Mesenchymal stem cell (in vitro differentiated cells and primary cell): ENCODE results near the gene CTLA4.

ENCODE experiments used
- DNase-seq: peaks from one replicate; pipeline ENCODE4 v3.0.0-alpha.2; 2013
- H2AFZ ChIP-seq: one replicate; pipeline ENCODE4 v1.6.1; 2013; ENCODE audit warnings: low read depth, mild to moderate bottlenecking, control low read depth, inconsistent platforms, low read length, moderate library complexity
- H2AK5ac ChIP-seq: 2 replicates; pipeline ENCODE4 v1.6.1; 2013; ENCODE audit warnings: low read length, moderate library complexity, mild to moderate bottlenecking, inconsistent platforms; ENCODE audit not compliant: severe bottlenecking
- H2BK120ac ChIP-seq: one replicate; pipeline ENCODE4 v1.6.1; 2013; ENCODE audit warnings: low read depth, mild to moderate bottlenecking, inconsistent platforms, low read length, moderate library complexity
- H2BK12ac ChIP-seq, 2 experiments: one replicate each; pipeline ENCODE4 v1.6.1; 2013; ENCODE audit warnings: inconsistent platforms in 2 of 2, low read length in 2 of 2, mild to moderate bottlenecking in 2 of 2, moderate library complexity in 2 of 2, control low read depth in 1 of 2
- H2BK15ac ChIP-seq: one replicate; pipeline ENCODE4 v1.6.1; 2013; ENCODE audit warnings: mild to moderate bottlenecking, low read depth, inconsistent platforms; ENCODE audit not compliant: poor library complexity, severe bottlenecking
- H2BK5ac ChIP-seq: 2 replicates; pipeline ENCODE4 v1.6.1; 2013; ENCODE audit warnings: low read depth, mild to moderate bottlenecking, low read length, control low read depth, inconsistent platforms; ENCODE audit not compliant: poor library complexity, severe bottlenecking
- H3K14ac ChIP-seq, 2 experiments: one replicate each; pipeline ENCODE4 v1.6.1; 2013; ENCODE audit warnings: inconsistent platforms in 2 of 2, low read length in 2 of 2, control low read depth in 1 of 2, mild to moderate bottlenecking in 1 of 2, moderate library complexity in 1 of 2
- H3K18ac ChIP-seq, 2 experiments: one replicate each; pipeline ENCODE4 v1.6.1; 2013; ENCODE audit warnings: inconsistent platforms in 2 of 2, low read length in 2 of 2, control low read depth in 1 of 2, low read depth in 1 of 2, mild to moderate bottlenecking in 1 of 2
- H3K23ac ChIP-seq, 2 experiments: one replicate each; pipeline ENCODE4 v1.6.1; 2013; ENCODE audit warnings: inconsistent platforms in 2 of 2, low read length in 2 of 2, mild to moderate bottlenecking in 2 of 2, moderate library complexity in 2 of 2, control low read depth in 1 of 2
- H3K27ac ChIP-seq: 2 replicates; pipeline ENCODE4 v1.5.1; 2013; ENCODE audit warnings: mild to moderate bottlenecking, moderate library complexity, low read length, control low read depth, inconsistent platforms; ENCODE audit not compliant: poor library complexity, severe bottlenecking
- H3K27me3 ChIP-seq, 2 experiments: 2 replicates each; pipeline versions ENCODE4 v1.6.1 to v1.7.0; 2013; ENCODE audit warnings: low read length in 2 of 2, mild to moderate bottlenecking in 2 of 2, moderate library complexity in 2 of 2, control low read depth in 1 of 2, inconsistent platforms in 1 of 2; ENCODE audit not compliant: control insufficient read depth in 1 of 2, insufficient read depth in 1 of 2
- H3K36me3 ChIP-seq, 2 experiments: 2 replicates each; pipeline versions ENCODE4 v1.6.1 to v1.7.0; 2013; ENCODE audit warnings: low read length in 2 of 2, control low read depth in 1 of 2, inconsistent platforms in 1 of 2, low read depth in 1 of 2, mild to moderate bottlenecking in 1 of 2; ENCODE audit not compliant: insufficient read depth in 2 of 2, control insufficient read depth in 1 of 2
- H3K4ac ChIP-seq, 2 experiments: one replicate each; pipeline ENCODE4 v1.6.1; 2013; ENCODE audit warnings: inconsistent platforms in 2 of 2, low read length in 2 of 2, mild to moderate bottlenecking in 2 of 2, moderate library complexity in 2 of 2, control low read depth in 1 of 2, low read depth in 1 of 2
- H3K4me1 ChIP-seq: 2 replicates; pipeline ENCODE4 v1.6.1; 2013; ENCODE audit warnings: low read depth, low read length, control low read depth; ENCODE audit not compliant: control insufficient read depth, insufficient read depth
- H3K4me2 ChIP-seq: 2 replicates; pipeline ENCODE4 v1.6.1; 2013; ENCODE audit warnings: low read length, mild to moderate bottlenecking, inconsistent platforms; ENCODE audit not compliant: poor library complexity, severe bottlenecking
- H3K4me3 ChIP-seq, 2 experiments: 2 replicates each; pipeline versions ENCODE4 v1.5.1 to v1.7.0; 2013; ENCODE audit warnings: low read length in 2 of 2, mild to moderate bottlenecking in 2 of 2, control low read depth in 1 of 2, low read depth in 1 of 2; ENCODE audit not compliant: insufficient read depth in 1 of 2
- H3K79me1 ChIP-seq: replicated peaks from 2 replicates; pipeline ENCODE4 v1.6.1; 2013; ENCODE audit warnings: mild to moderate bottlenecking, control low read depth, low read length, inconsistent platforms; ENCODE audit not compliant: poor library complexity, severe bottlenecking
- H3K9ac ChIP-seq: 2 replicates; pipeline ENCODE4 v1.7.0; 2013; ENCODE audit warnings: mild to moderate bottlenecking, low read length, moderate library complexity
- H3K9me3 ChIP-seq: 2 replicates; pipeline ENCODE4 v1.7.0; 2013; ENCODE audit warnings: mild to moderate bottlenecking, low read length; ENCODE audit not compliant: control insufficient read depth
- H4K8ac ChIP-seq: one replicate; pipeline ENCODE4 v1.6.1; 2013; ENCODE audit warnings: inconsistent platforms, mild to moderate bottlenecking, low read length, moderate library complexity
- H4K91ac ChIP-seq: one replicate; pipeline ENCODE4 v1.6.1; 2013; ENCODE audit warnings: mild to moderate bottlenecking, low read length, inconsistent platforms
- WGBS: methylation state at CpG from one replicate; pipeline ENCODE4 v1.1.7; 2013; ENCODE audit warnings: mixed read lengths; 5-methylcytosine and 5-hydroxymethylcytosine counted together

The CTLA4 gene

GRCh38 chr2:203889542-203889941, 22.0 kb downstream of the CTLA4 start:
- H3K36me3 ChIP-seq = no peaks in the 10 kb centered on the region
- H3K14ac ChIP-seq = no peak overlapping the region
- H3K27me3 ChIP-seq = peaks cover 0 to 4% of the 10 kb centered on the region in 2 experiments
- WGBS = no CpG with 5 or more reads among the region's 1 CpG
- no peak overlapping the region for H2AFZ ChIP-seq
- H3K9me3 ChIP-seq = no peaks in the 10 kb centered on the region
- no peak overlapping the region for H3K4ac ChIP-seq
- H3K23ac ChIP-seq = no peak overlapping the region
- no peak overlapping the region for H2BK15ac ChIP-seq
- no peak overlapping the region for H3K18ac ChIP-seq
- H2AK5ac ChIP-seq = no peak overlapping the region
- no peak overlapping the region for H4K8ac ChIP-seq
- no peak overlapping the region for H2BK5ac ChIP-seq
- no peak for DNase-seq
- H3K4me3 ChIP-seq = no peak overlapping the region
- no peak overlapping the region for H3K27ac ChIP-seq
- no peaks in the 10 kb centered on the region for H3K79me1 ChIP-seq
- H2BK120ac ChIP-seq = no peak overlapping the region
- H3K4me1 ChIP-seq = no peaks in the 10 kb centered on the region
- H4K91ac ChIP-seq = no peak overlapping the region
- no peak overlapping the region for H2BK12ac ChIP-seq
- H3K4me2 ChIP-seq = no peak overlapping the region
- no peak overlapping the region for H3K9ac ChIP-seq

GRCh38 chr2:203889944-203890343, 22.4 kb downstream of the CTLA4 start:
- no peak overlapping the region for H2BK12ac ChIP-seq
- no peak overlapping the region for H3K27ac ChIP-seq
- no peaks in the 10 kb centered on the region for H3K79me1 ChIP-seq
- H3K36me3 ChIP-seq = no peaks in the 10 kb centered on the region
- H2BK120ac ChIP-seq = no peak overlapping the region
- no peak overlapping the region for H3K18ac ChIP-seq
- H2BK15ac ChIP-seq = no peak overlapping the region
- no CpG with 5 or more reads among the region's 1 CpG for WGBS
- no peak overlapping the region for H3K14ac ChIP-seq
- no peak overlapping the region for H3K4me2 ChIP-seq
- no peak overlapping the region for H4K8ac ChIP-seq
- no peak overlapping the region for H4K91ac ChIP-seq
- H3K9ac ChIP-seq = no peak overlapping the region
- H3K4me1 ChIP-seq = no peaks in the 10 kb centered on the region
- peaks cover 0 to 4% of the 10 kb centered on the region in 2 experiments for H3K27me3 ChIP-seq
- no peaks in the 10 kb centered on the region for H3K9me3 ChIP-seq
- no peak overlapping the region for H2AK5ac ChIP-seq
- no peak overlapping the region for H3K4me3 ChIP-seq
- H2BK5ac ChIP-seq = no peak overlapping the region
- no peak for DNase-seq
- H3K23ac ChIP-seq = no peak overlapping the region
- no peak overlapping the region for H3K4ac ChIP-seq
- H2AFZ ChIP-seq = no peak overlapping the region

- no peak overlapping the region for H3K9ac ChIP-seq
- no peaks in the 10 kb centered on the region for H3K36me3 ChIP-seq
- no peak overlapping the region for H4K8ac ChIP-seq
- no peak overlapping the region for H2BK5ac ChIP-seq
- no peak overlapping the region for H3K23ac ChIP-seq
- no peaks in the 10 kb centered on the region for H3K79me1 ChIP-seq
- H2BK12ac ChIP-seq = no peak overlapping the region
- no peak for DNase-seq
- H3K9me3 ChIP-seq = no peaks in the 10 kb centered on the region
- no peak overlapping the region for H3K27ac ChIP-seq
- no peak overlapping the region for H4K91ac ChIP-seq
- H3K4me1 ChIP-seq = no peaks in the 10 kb centered on the region
- H2BK120ac ChIP-seq = no peak overlapping the region
- H2AFZ ChIP-seq = no peak overlapping the region
- no peak overlapping the region for H3K18ac ChIP-seq
- WGBS = 78% methylated on average over 1 of the region's 1 CpG
- no peak overlapping the region for H2AK5ac ChIP-seq
- H2BK15ac ChIP-seq = no peak overlapping the region
- no peak overlapping the region for H3K4ac ChIP-seq
- no peak overlapping the region for H3K14ac ChIP-seq
- no peak overlapping the region for H3K4me2 ChIP-seq
- no peak overlapping the region for H3K4me3 ChIP-seq
- H3K27me3 ChIP-seq = peaks cover 0 to 4% of the 10 kb centered on the region in 2 experiments
Observed at GRCh38 chr2:203890733-203891132, 23.2 kb downstream of the CTLA4 start.

- Histone ChIP-seq H3K9ac (no peak overlapping the region), H4K91ac (no peak overlapping the region), H2BK12ac (no peak overlapping the region), H3K27ac (no peak overlapping the region), H3K18ac (no peak overlapping the region), H2BK120ac (no peak overlapping the region), H2AFZ (no peak overlapping the region), H3K9me3 (no peaks in the 10 kb centered on the region), H2AK5ac (no peak overlapping the region), H3K79me1 (no peaks in the 10 kb centered on the region), H2BK5ac (no peak overlapping the region), H3K4me2 (no peak overlapping the region), H3K4ac (no peak overlapping the region), H3K36me3 (no peaks in the 10 kb centered on the region), H4K8ac (no peak overlapping the region), H3K4me1 (no peaks in the 10 kb centered on the region), H3K27me3 (peaks cover 0 to 4% of the 10 kb centered on the region in 2 experiments), H2BK15ac (no peak overlapping the region), H3K23ac (no peak overlapping the region), H3K14ac (no peak overlapping the region), H3K4me3 (no peak overlapping the region)
- 83% methylated on average over 2 of the region's 2 CpGs for WGBS
- no peak for DNase-seq
Observed at GRCh38 chr2:203891474-203891873, 23.9 kb downstream of the CTLA4 start.
